Measurements from ENCODE around the gene HAGHL. TPM values are rescaled to one million over a fixed set of nuclear protein-coding genes. Genes with fewer than 3 reads are reported as not detected.

Gene HAGHL
- polyA plus RNA-seq, 1 donor (not counting 4 experiments of a cell fraction or from before 2014, with no cell fraction given) = 8.0 TPM

- Histone ChIP-seq H3K27ac (ENCODE audit: control insufficient read depth, insufficient read depth, low read length) (no peak overlapping the region), H3K36me3 (ENCODE audit: control insufficient read depth in 2 of 2, extremely low read depth in 1 of 2, insufficient read depth in 2 of 2, low read length in 2 of 2) (no peaks in the 10 kb centered on the region), H4K20me1 (ENCODE audit: control insufficient read depth, extremely low read depth, insufficient read depth, low read length) (no peaks in the 10 kb centered on the region), H3K4me2 (ENCODE audit: control insufficient read depth, extremely low read depth, insufficient read depth, low read depth, low read length) (no peak overlapping the region), H3K9ac (ENCODE audit: control insufficient read depth, extremely low read depth, insufficient read depth, low read length) (no peak overlapping the region), H3K27me3 (ENCODE audit: control insufficient read depth, extremely low read depth, insufficient read depth, low read length) (peaks cover 3% of the 10 kb centered on the region), H3K9me3 (ENCODE audit: control insufficient read depth, low read depth, low read length) (no peaks in the 10 kb centered on the region), H3K4me3 (ENCODE audit: control insufficient read depth in 2 of 3, extremely low read depth in 1 of 3, insufficient read depth in 2 of 3, low read depth in 1 of 3, low read length in 3 of 3) (no peak overlapping the region), H3K9me1 (ENCODE audit: control insufficient read depth, extremely low read depth, insufficient read depth, low read length) (no peaks in the 10 kb centered on the region), H3K4me1 (ENCODE audit: control insufficient read depth, extremely low read depth, insufficient read depth, low read length) (no peaks in the 10 kb centered on the region), H3K79me2 (ENCODE audit: control insufficient read depth, insufficient read depth, low read length) (no peaks in the 10 kb centered on the region), H2AFZ (ENCODE audit: control insufficient read depth, low read length) (no peak overlapping the region)
- TF ChIP-seq EZH2 (IDR thresholded peaks at IDR 0.05; ENCODE audit: low read length) = no peak
- TF ChIP-seq, protein P1, sequence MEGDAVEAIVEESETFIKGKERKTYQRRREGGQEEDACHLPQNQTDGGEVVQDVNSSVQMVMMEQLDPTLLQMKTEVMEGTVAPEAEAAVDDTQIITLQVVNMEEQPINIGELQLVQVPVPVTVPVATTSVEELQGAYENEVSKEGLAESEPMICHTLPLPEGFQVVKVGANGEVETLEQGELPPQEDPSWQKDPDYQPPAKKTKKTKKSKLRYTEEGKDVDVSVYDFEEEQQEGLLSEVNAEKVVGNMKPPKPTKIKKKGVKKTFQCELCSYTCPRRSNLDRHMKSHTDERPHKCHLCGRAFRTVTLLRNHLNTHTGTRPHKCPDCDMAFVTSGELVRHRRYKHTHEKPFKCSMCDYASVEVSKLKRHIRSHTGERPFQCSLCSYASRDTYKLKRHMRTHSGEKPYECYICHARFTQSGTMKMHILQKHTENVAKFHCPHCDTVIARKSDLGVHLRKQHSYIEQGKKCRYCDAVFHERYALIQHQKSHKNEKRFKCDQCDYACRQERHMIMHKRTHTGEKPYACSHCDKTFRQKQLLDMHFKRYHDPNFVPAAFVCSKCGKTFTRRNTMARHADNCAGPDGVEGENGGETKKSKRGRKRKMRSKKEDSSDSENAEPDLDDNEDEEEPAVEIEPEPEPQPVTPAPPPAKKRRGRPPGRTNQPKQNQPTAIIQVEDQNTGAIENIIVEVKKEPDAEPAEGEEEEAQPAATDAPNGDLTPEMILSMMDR (optimal IDR thresholded peaks at IDR 0.05 in 1 of 3, IDR thresholded peaks at IDR 0.05 in 1 of 3, conservative IDR thresholded peaks at IDR 0.05 in 1 of 3; ENCODE audit: extremely low read depth in 1 of 3, insufficient read depth in 2 of 3, low read length in 3 of 3) = no peak
- no peak for DNase-seq (ENCODE audit: low read depth, low spot score)
- dilution Hi-C loops (cut with MboI; ENCODE audit: extremely low pct_ligation_motif_present, low sequenced_read_pairs) = no loop called here
- no peak for FAIRE-seq
Measured at GRCh38 chr16:768428-768827, 41.5 kb downstream of the HAGHL start.

GRCh38 chr16:769184-769784, 42.4 kb downstream of the HAGHL start:
- Histone ChIP-seq H3K4me2 (ENCODE audit: control insufficient read depth, extremely low read depth, insufficient read depth, low read depth, low read length) (no peak overlapping the region), H3K27ac (ENCODE audit: control insufficient read depth, insufficient read depth, low read length) (no peak overlapping the region), H3K27me3 (ENCODE audit: control insufficient read depth, extremely low read depth, insufficient read depth, low read length) (peaks cover 3% of the 10 kb centered on the region), H3K79me2 (ENCODE audit: control insufficient read depth, insufficient read depth, low read length) (no peaks in the 10 kb centered on the region), H4K20me1 (ENCODE audit: control insufficient read depth, extremely low read depth, insufficient read depth, low read length) (no peaks in the 10 kb centered on the region), H2AFZ (ENCODE audit: control insufficient read depth, low read length) (no peak overlapping the region), H3K9ac (ENCODE audit: control insufficient read depth, extremely low read depth, insufficient read depth, low read length) (no peak overlapping the region), H3K9me1 (ENCODE audit: control insufficient read depth, extremely low read depth, insufficient read depth, low read length) (no peaks in the 10 kb centered on the region), H3K4me3 (ENCODE audit: control insufficient read depth in 2 of 3, extremely low read depth in 1 of 3, insufficient read depth in 2 of 3, low read depth in 1 of 3, low read length in 3 of 3) (no peak overlapping the region), H3K9me3 (ENCODE audit: control insufficient read depth, low read depth, low read length) (no peaks in the 10 kb centered on the region), H3K36me3 (ENCODE audit: control insufficient read depth in 2 of 2, extremely low read depth in 1 of 2, insufficient read depth in 2 of 2, low read length in 2 of 2) (no peaks in the 10 kb centered on the region), H3K4me1 (ENCODE audit: control insufficient read depth, extremely low read depth, insufficient read depth, low read length) (no peaks in the 10 kb centered on the region)
- no peak for DNase-seq (ENCODE audit: low read depth, low spot score)
- FAIRE-seq = no peak
- dilution Hi-C loops (cut with MboI; ENCODE audit: extremely low pct_ligation_motif_present, low sequenced_read_pairs) = no loop called here
- no peak for TF ChIP-seq EZH2 (IDR thresholded peaks at IDR 0.05; ENCODE audit: low read length)
- TF ChIP-seq, protein P1 (optimal IDR thresholded peaks at IDR 0.05 in 1 of 3, IDR thresholded peaks at IDR 0.05 in 1 of 3, conservative IDR thresholded peaks at IDR 0.05 in 1 of 3; ENCODE audit: extremely low read depth in 1 of 3, insufficient read depth in 2 of 3, low read length in 3 of 3) = no peak

Measured in keratinocyte (primary cell).